Measurements from ENCODE around the gene VTA1. TPM values are rescaled to one million over a fixed set of nuclear protein-coding genes. Genes with fewer than 3 reads are reported as not detected.
A peak's percentile ranks its signal among the peaks of the same experiment; 100 is the strongest.

VTA1 gene
- total RNA-seq, 1 donor from 2014 or later, result 65.3 TPM

DNA sequence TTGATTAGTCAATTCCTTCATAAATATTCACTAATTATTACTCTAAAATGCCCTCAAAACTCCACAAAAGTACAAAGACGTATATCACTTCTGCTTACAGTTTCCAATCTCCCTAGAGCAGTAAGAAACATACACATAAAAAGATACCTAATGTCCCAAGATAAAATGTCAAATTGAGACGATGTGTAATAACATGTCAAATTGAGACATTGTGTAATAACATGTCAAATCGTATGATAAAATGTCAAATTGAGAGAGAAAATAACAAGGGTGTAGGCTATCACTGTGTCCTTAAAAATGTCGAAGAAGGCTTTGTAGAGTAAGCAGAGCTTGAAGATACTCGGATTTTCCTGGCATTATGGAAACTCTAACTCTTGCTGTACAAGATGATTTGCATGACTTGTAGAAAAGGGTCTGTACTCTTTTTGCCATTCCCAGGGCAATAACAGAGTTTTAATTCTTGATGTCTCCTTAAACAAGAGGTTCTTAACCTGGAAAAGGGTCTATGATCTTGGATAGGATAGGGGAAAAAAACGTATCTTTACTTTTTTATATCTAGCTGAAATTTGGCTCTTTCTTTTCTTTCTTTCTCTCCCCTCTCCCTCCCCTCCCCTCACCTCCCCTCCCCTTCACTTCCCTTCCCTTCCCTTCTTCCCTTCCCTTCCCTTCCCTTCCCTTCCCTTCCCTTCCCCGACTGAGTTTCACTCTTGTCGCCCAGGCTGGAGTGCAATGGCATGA is 87.1 kb downstream of the VTA1 start:
- Histone ChIP-seq H3K9ac (ENCODE audit: low read length) (no peak overlapping the region), H3K36me3 (ENCODE audit: insufficient read depth, low read length) (no peaks in the 10 kb centered on the region), H4K20me1 (ENCODE audit: insufficient read depth, low read length) (no peaks in the 10 kb centered on the region), H3K79me2 (ENCODE audit: insufficient read depth, low read length) (no peaks in the 10 kb centered on the region), H3K9me3 (ENCODE audit: insufficient read depth, low read depth, low read length) (no peaks in the 10 kb centered on the region), H3K27me3 (ENCODE audit: insufficient read depth, low read length) (no peaks in the 10 kb centered on the region), H3K4me2 (ENCODE audit: low read length) (no peak overlapping the region), H3K4me1 (ENCODE audit: insufficient read depth, low read length) (no peaks in the 10 kb centered on the region), H2AFZ (ENCODE audit: low read depth, low read length) (no peak overlapping the region), H3K4me3 (ENCODE audit: insufficient read depth, low read depth, low read length) (no peak overlapping the region), H3K27ac (ENCODE audit: low read depth, low read length) (no peak overlapping the region)
- H3K36me3 Mint-ChIP-seq (ENCODE audit: low read depth, unreplicated experiment), result no peaks in the 10 kb centered on the region
- TF ChIP-seq CTCF (IDR thresholded peaks at IDR 0.05; ENCODE audit: insufficient read depth, low read depth, low read length) (no peak), EZH2 (IDR thresholded peaks at IDR 0.05; ENCODE audit: insufficient read depth, low read length) (no peak)
- peaks cover 2% of the 10 kb centered on the region for H3K4me1 Mint-ChIP-seq (ENCODE audit: low read depth, unreplicated experiment)
- peaks cover 11% of the 10 kb centered on the region for H3K9me3 Mint-ChIP-seq (ENCODE audit: unreplicated experiment)
- H3K4me3 Mint-ChIP-seq (ENCODE audit: unreplicated experiment), result no peak overlapping the region
- H3K27ac Mint-ChIP-seq (ENCODE audit: unreplicated experiment), result no peak overlapping the region
- H3K27me3 Mint-ChIP-seq (ENCODE audit: low read depth, unreplicated experiment), result no peaks in the 10 kb centered on the region
- FAIRE-seq, result peak; percentile 41
- no peak for DNase-seq (ENCODE audit: low read depth)

- H2AFZ ChIP-seq (ENCODE audit: low read depth, low read length), result no peak overlapping the region
- H3K27me3 ChIP-seq (ENCODE audit: insufficient read depth, low read length), result no peaks in the 10 kb centered on the region
- no peaks in the 10 kb centered on the region for H3K79me2 ChIP-seq (ENCODE audit: insufficient read depth, low read length)
- no peak overlapping the region for H3K4me3 ChIP-seq (ENCODE audit: insufficient read depth, low read depth, low read length)
- no peak overlapping the region for H3K9ac ChIP-seq (ENCODE audit: low read length)
- H3K9me3 ChIP-seq (ENCODE audit: insufficient read depth, low read depth, low read length), result no peaks in the 10 kb centered on the region
- no peak overlapping the region for H3K4me2 ChIP-seq (ENCODE audit: low read length)
- H3K27ac ChIP-seq (ENCODE audit: low read depth, low read length), result no peak overlapping the region
- Mint-ChIP-seq H3K9me3 (ENCODE audit: unreplicated experiment) (peaks cover under 1% of the 10 kb centered on the region), H3K36me3 (ENCODE audit: low read depth, unreplicated experiment) (no peaks in the 10 kb centered on the region), H3K4me3 (ENCODE audit: unreplicated experiment) (no peak overlapping the region), H3K27ac (ENCODE audit: unreplicated experiment) (no peak overlapping the region), H3K4me1 (ENCODE audit: low read depth, unreplicated experiment) (no peaks in the 10 kb centered on the region), H3K27me3 (ENCODE audit: low read depth, unreplicated experiment) (no peaks in the 10 kb centered on the region)
- DNase-seq (ENCODE audit: low read depth) (no peak), FAIRE-seq (no peak)
- H3K36me3 ChIP-seq (ENCODE audit: insufficient read depth, low read length), result no peaks in the 10 kb centered on the region
- no peaks in the 10 kb centered on the region for H3K4me1 ChIP-seq (ENCODE audit: insufficient read depth, low read length)
- no peaks in the 10 kb centered on the region for H4K20me1 ChIP-seq (ENCODE audit: insufficient read depth, low read length)
- TF ChIP-seq EZH2 (IDR thresholded peaks at IDR 0.05; ENCODE audit: insufficient read depth, low read length) (no peak), CTCF (IDR thresholded peaks at IDR 0.05; ENCODE audit: insufficient read depth, low read depth, low read length) (no peak)
Measured at GRCh38 chr6:142235272-142235671, 88.2 kb downstream of the VTA1 start.

GRCh38 chr6:142235791-142236190 is 88.7 kb downstream of the VTA1 start:
- H3K9ac ChIP-seq (ENCODE audit: low read length), result no peak overlapping the region
- Mint-ChIP-seq H3K4me3 (ENCODE audit: unreplicated experiment) (no peak overlapping the region), H3K27me3 (ENCODE audit: low read depth, unreplicated experiment) (no peaks in the 10 kb centered on the region), H3K9me3 (ENCODE audit: unreplicated experiment) (no peaks in the 10 kb centered on the region), H3K36me3 (ENCODE audit: low read depth, unreplicated experiment) (no peaks in the 10 kb centered on the region), H3K27ac (ENCODE audit: unreplicated experiment) (no peak overlapping the region), H3K4me1 (ENCODE audit: low read depth, unreplicated experiment) (no peaks in the 10 kb centered on the region)
- DNase-seq (ENCODE audit: low read depth), result no peak
- H3K9me3 ChIP-seq (ENCODE audit: insufficient read depth, low read depth, low read length), result no peaks in the 10 kb centered on the region
- no peak for TF ChIP-seq CTCF (IDR thresholded peaks at IDR 0.05; ENCODE audit: insufficient read depth, low read depth, low read length)
- no peak for TF ChIP-seq EZH2 (IDR thresholded peaks at IDR 0.05; ENCODE audit: insufficient read depth, low read length)
- no peaks in the 10 kb centered on the region for H4K20me1 ChIP-seq (ENCODE audit: insufficient read depth, low read length)
- H3K27ac ChIP-seq (ENCODE audit: low read depth, low read length), result no peak overlapping the region
- H3K36me3 ChIP-seq (ENCODE audit: insufficient read depth, low read length), result no peaks in the 10 kb centered on the region
- H3K27me3 ChIP-seq (ENCODE audit: insufficient read depth, low read length), result no peaks in the 10 kb centered on the region
- no peak overlapping the region for H3K4me2 ChIP-seq (ENCODE audit: low read length)
- no peaks in the 10 kb centered on the region for H3K79me2 ChIP-seq (ENCODE audit: insufficient read depth, low read length)
- no peaks in the 10 kb centered on the region for H3K4me1 ChIP-seq (ENCODE audit: insufficient read depth, low read length)
- FAIRE-seq, result no peak
- no peak overlapping the region for H3K4me3 ChIP-seq (ENCODE audit: insufficient read depth, low read depth, low read length)
- H2AFZ ChIP-seq (ENCODE audit: low read depth, low read length), result no peak overlapping the region
